ENCODE data around the gene SLC15A4. TPM values are rescaled to one million over a fixed set of nuclear protein-coding genes. Genes with fewer than 3 reads are reported as not detected.

The SLC15A4 gene
- total RNA-seq, 4 donors from 2014 or later: 25.4 to 37.0 (median 32.3) TPM

DNA sequence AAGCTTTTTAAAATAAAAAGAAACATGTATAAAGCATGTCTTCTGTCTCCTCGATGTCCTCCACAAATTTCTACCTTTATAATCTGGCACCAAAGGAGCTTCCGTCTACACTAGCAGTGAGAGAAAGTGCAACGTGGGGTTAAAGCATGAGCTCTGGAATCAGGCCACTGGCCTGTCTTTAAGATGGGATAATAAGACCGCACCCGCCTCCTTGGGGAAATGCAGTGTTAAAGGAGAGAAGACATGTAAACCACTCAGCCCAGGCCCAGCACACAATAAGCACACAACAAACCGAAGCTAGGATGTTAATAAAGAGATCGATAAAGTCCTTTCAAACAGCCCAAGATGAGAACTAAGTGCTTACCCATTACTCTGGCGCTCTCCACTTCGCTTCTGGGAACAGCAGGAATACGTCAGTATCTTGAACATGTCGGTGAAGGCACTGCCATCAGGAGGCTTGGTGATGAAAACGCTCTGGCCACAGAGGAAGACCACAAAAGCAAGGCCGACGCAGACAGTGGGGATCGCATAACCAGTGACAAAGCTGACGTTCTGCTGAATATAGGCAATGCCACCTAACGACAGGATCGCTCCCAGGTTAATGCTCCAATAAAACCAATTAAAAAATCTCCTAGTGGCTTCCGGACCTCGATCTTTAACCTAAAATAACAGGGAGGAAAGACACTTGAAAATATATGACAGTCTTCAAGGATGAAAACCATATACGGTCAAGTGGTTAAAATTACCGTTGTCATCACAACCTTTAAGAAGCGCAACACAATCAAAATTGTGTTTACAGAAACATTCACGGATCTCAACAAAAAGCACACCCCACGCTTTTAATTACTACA, 9.1 kb downstream of the SLC15A4 start:
- peaks cover 0 to 13% (median 0%) of the 10 kb centered on the region in 3 donors for H3K36me3 ChIP-seq
- peaks cover 0 to 12% (median 5%) of the 10 kb centered on the region in 4 donors for H3K4me1 ChIP-seq
- no peak for TF ChIP-seq POLR2A (IDR thresholded peaks at IDR 0.05)
- TF ChIP-seq, protein P1, sequence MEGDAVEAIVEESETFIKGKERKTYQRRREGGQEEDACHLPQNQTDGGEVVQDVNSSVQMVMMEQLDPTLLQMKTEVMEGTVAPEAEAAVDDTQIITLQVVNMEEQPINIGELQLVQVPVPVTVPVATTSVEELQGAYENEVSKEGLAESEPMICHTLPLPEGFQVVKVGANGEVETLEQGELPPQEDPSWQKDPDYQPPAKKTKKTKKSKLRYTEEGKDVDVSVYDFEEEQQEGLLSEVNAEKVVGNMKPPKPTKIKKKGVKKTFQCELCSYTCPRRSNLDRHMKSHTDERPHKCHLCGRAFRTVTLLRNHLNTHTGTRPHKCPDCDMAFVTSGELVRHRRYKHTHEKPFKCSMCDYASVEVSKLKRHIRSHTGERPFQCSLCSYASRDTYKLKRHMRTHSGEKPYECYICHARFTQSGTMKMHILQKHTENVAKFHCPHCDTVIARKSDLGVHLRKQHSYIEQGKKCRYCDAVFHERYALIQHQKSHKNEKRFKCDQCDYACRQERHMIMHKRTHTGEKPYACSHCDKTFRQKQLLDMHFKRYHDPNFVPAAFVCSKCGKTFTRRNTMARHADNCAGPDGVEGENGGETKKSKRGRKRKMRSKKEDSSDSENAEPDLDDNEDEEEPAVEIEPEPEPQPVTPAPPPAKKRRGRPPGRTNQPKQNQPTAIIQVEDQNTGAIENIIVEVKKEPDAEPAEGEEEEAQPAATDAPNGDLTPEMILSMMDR (IDR thresholded peaks at IDR 0.05): no peak
- DNase-seq: no peak
- H3K27ac ChIP-seq: no peak overlapping the region
- H3K9me3 ChIP-seq: no peaks in the 10 kb centered on the region
- no peak overlapping the region for H3K4me3 ChIP-seq
- no peaks in the 10 kb centered on the region for H3K27me3 ChIP-seq

DNA sequence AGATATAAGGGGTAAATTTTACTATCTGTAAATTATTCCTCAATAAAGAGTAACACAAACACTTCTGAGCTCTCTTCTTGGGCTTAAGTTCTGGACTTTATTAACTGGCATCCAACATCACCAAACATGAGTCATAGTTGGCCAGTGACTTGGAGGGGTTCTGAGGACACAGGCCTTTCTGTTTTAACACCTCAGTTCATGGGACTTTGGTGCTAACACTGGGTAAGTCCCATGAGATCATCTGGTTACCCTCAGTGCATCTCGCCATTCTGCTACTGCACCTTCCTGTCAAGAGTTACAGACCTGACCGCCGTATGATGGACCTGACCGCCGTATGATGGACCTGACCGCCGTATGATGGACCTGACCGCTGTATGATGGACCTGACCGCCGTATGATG, 9.9 kb downstream of the SLC15A4 start:
- H3K4me1 ChIP-seq: peaks cover 0 to 12% (median 5%) of the 10 kb centered on the region in 4 donors
- no peak overlapping the region for H3K4me3 ChIP-seq
- peaks cover 0 to 13% (median 0%) of the 10 kb centered on the region in 3 donors for H3K36me3 ChIP-seq
- no peak for TF ChIP-seq POLR2A (IDR thresholded peaks at IDR 0.05)
- TF ChIP-seq, protein P1 (IDR thresholded peaks at IDR 0.05): no peak
- H3K27ac ChIP-seq: no peak overlapping the region
- DNase-seq: no peak
- H3K27me3 ChIP-seq: no peaks in the 10 kb centered on the region
- no peaks in the 10 kb centered on the region for H3K9me3 ChIP-seq

DNA sequence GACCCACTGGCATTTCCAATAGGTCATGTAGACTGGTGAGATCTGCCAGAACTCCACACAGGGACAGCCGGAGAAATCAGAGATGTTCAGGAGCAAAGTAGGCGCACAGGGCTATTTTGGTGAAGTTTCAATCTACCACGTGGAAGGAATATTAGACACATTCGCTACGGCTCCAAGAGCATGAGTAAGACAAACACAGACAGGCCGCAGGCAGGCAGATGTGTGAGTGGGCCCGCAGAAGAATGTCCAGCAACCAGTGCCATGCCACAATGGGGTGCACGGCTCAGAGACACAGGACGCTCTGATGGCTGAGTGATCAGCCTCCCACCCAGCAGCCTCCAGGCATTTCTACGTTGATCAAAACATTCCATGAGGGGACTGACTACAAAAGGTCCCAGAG, 10.4 kb downstream of the SLC15A4 start:
- TF ChIP-seq POLR2A (IDR thresholded peaks at IDR 0.05): no peak
- TF ChIP-seq, protein P1 (IDR thresholded peaks at IDR 0.05): no peak
- H3K9me3 ChIP-seq: no peaks in the 10 kb centered on the region
- no peak overlapping the region for H3K27ac ChIP-seq
- H3K4me3 ChIP-seq: no peak overlapping the region
- no peak for DNase-seq
- no peaks in the 10 kb centered on the region for H3K27me3 ChIP-seq
- peaks cover 0 to 11% (median 5%) of the 10 kb centered on the region in 4 donors for H3K4me1 ChIP-seq
- H3K36me3 ChIP-seq: peaks cover 0 to 18% (median 0%) of the 10 kb centered on the region in 3 donors

DNA sequence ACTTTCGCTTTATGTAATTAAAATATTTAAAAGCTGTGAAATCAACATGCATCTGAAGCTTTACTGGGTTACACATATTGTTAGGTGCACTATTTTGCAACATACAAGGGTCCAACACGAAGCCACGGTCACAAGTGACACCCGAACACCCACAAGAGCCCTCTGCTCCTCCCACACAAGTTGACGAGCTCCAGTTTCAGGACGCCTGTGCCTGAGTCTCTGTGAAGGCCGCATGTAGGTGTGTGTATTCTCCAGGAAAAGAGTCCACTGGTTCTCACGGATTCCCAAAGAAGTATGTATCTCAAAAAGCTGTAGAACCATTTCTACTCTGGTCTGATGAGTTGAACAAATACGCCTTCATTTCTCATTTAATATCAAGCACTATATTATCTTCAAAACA, 12.0 kb downstream of the SLC15A4 start:
- H3K36me3 ChIP-seq: peaks cover 0 to 33% (median 0%) of the 10 kb centered on the region in 3 donors
- no peak for DNase-seq
- no peak overlapping the region for H3K4me3 ChIP-seq
- TF ChIP-seq, protein P1 (IDR thresholded peaks at IDR 0.05): no peak
- no peak for TF ChIP-seq POLR2A (IDR thresholded peaks at IDR 0.05)
- H3K27me3 ChIP-seq: no peaks in the 10 kb centered on the region
- peaks cover 0 to 11% (median 0%) of the 10 kb centered on the region in 4 donors for H3K4me1 ChIP-seq
- H3K9me3 ChIP-seq: no peaks in the 10 kb centered on the region
- no peak overlapping the region for H3K27ac ChIP-seq

DNA sequence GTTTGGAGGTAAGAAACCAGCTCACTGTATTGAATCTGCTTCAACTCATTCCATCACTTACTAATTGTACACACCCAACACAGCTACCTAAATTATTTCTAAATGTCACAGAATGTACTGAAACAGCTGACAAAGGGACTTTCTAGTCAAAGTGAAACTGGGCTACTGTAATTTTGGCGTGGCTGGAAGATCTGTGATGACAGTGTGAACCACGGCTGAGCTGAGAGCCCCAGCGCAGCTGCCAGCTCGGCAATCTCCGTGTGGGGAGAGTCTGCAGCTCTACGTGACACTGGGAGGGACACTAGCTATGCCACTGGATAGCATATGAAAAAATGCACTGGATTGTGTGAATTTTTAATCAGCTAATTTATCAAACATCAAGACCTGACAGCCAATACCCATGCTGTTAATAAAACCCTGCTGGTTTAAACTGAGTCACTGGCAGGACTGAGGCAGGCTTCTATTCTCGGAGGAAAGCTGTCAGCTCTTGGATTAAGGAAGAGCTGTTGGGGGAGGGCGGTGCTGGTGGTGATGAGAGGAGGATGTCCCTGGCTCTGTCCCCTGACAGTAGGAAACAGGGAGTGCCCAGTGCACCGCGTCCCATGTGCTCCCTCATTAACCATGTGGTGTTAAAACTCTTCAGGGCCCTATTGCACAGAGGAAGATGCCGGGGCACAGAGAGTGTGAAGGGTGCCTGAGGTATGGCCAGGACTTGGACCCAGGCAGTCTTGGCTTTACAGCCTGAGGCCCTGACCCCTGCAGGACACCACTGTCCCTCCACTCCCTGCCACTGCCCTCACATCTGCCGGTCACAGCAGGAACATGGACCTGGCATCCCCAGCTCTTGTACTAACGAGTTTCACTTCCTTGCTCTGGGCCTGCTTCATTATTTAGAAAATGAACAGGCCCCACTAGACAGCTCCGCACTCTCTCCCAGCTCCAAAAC, 13.3 kb downstream of the SLC15A4 start:
- TF ChIP-seq, protein P1 (IDR thresholded peaks at IDR 0.05): no peak
- no peak for TF ChIP-seq POLR2A (IDR thresholded peaks at IDR 0.05)
- Histone ChIP-seq H3K36me3 (peaks cover 0 to 36% (median 0%) of the 10 kb centered on the region in 3 donors), H3K9me3 (no peaks in the 10 kb centered on the region), H3K4me3 (no peak overlapping the region), H3K27me3 (no peaks in the 10 kb centered on the region), H3K27ac (peak overlapping the region in 3 of 4 donors; percentile 31 to 65 (median 41)), H3K4me1 (peaks cover 0 to 11% (median 0%) of the 10 kb centered on the region in 4 donors)
- peak in 1 of 3 donors; percentile 76 for DNase-seq

Data from Peyer's patch (tissue), 4 donors.